Neural crest cell (in vitro differentiated cells): ENCODE data around the gene C5orf46. TPM values are rescaled to one million over a fixed set of nuclear protein-coding genes. Genes with fewer than 3 reads are reported as not detected.

ENCODE experiments used
- total RNA-seq: library from RNA; stranded (reverse); gene quantifications from 2 replicates; pipeline ENCODE4 v1.2.1, GENCODE V29; 2021

Gene C5orf46
- total RNA-seq, 1 donor from 2014 or later = not detected

Other genes starting within 250 kb of the C5orf46 start
- 35.6 and 36.8 TPM in 2 replicates for gene JAKMIP2, start 123.8 kb downstream of the C5orf46 start, total RNA-seq
- gene SPINK1, start 74.9 kb downstream of the C5orf46 start, total RNA-seq = not detected in 2 replicates
- not detected in 2 replicates for gene SCGB3A2, start 27.8 kb downstream of the C5orf46 start, total RNA-seq
- gene SPINK5, start 157.4 kb upstream of the C5orf46 start, total RNA-seq = 10.6 and 12.9 TPM in 2 replicates